ENCODE measurements around the gene EHD2. TPM values are rescaled to one million over a fixed set of nuclear protein-coding genes. Genes with fewer than 3 reads are reported as not detected.

EHD2 gene, protein sequence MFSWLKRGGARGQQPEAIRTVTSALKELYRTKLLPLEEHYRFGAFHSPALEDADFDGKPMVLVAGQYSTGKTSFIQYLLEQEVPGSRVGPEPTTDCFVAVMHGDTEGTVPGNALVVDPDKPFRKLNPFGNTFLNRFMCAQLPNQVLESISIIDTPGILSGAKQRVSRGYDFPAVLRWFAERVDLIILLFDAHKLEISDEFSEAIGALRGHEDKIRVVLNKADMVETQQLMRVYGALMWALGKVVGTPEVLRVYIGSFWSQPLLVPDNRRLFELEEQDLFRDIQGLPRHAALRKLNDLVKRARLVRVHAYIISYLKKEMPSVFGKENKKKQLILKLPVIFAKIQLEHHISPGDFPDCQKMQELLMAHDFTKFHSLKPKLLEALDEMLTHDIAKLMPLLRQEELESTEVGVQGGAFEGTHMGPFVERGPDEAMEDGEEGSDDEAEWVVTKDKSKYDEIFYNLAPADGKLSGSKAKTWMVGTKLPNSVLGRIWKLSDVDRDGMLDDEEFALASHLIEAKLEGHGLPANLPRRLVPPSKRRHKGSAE
- total RNA-seq, result 124 and 147 TPM in 2 replicates

DNA sequence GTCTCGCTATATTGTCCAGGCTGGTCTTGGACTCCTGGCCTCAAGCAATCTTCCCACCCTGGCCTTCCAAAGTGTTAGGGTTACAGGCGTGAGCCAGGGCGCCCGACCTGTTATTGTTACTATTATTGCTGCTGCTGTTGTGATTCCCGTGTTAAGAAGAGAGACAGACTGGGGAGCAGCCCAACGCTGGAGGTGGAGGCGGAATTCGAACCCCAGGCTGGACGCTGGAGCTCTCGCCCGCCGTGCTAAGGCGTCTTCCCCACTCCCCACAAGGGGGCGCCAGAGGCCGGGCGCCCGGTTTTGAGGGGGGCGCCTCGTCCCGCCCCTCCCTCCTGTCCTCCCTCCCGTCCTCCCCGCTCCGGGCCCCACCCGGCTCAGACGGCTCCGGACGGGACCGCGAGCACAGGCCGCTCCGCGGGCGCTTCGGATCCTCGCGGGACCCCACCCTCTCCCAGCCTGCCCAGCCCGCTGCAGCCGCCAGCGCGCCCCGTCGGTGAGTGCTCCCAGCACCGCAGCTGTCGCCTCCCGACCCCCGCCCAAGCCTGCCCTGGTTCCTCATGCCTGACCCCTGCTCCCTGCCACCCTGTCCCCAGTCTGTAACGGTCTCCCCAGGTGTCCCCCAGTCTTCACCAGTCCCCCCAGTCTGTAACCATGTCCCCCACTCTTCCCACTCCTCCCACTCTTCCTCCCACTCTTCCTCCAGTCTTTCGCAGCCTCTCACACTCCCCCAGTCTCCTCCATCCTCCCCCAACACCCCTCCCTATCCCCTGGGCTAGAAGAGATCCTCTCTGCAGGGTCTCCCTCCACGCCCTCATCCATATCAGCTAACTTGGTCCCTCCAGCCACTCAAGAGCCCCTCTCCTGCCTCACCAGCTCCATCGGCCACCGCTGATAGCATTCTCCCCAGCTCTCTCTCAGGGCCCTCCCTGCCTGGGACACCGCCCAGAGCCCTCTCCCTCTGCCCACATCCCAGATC lies at the start of gene EHD2:
EHD2 (plus strand) TSS at position 377 of the 976 bp plus-strand sequence. CDS start 3,191 bp downstream, outside the sequence.

DNA sequence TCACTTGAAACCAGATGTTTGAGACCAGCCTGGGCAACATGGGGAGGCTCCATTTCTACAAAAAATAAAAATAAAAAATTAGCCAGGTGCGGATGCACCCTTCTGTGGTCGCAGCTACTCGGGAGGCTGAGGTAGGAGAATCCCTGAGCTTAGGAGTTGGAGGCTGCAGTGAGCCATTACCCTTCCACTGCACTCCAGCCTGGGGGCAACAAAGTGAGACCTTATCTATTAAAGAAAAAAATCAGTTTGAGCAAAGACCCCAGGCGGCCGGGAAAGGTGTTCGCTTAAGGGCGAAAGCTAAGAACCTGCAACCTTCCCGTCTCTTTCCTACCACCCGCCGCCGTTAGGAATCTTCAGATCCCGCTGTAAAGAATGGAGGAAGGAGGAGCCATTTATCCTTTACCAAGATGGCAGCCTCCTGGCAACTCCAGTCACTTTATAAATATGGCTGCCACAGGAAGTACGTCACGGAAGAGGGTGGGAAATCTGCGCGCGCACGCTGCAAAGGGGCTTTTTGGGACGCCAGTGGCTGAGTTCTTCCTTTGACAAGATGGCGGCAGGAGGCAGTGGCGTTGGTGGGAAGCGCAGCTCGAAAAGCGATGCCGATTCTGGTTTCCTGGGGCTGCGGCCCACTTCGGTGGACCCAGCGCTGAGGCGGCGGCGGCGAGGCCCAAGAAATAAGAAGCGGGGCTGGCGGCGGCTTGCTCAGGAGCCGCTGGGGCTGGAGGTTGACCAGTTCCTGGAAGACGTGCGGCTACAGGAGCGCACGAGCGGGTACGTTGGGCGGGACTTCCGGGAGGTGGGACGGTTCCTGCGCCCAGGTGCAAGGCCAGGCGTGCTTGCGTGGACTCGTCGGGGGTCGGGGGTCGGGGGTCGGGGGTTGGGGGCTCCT lies 32.0 kb downstream of the EHD2 start, which contains the start of gene NOP53:
NOP53 (plus strand) TSS at position 537 of the 892 bp plus-strand sequence; CDS start at position 551, 14 bp downstream.

DNA sequence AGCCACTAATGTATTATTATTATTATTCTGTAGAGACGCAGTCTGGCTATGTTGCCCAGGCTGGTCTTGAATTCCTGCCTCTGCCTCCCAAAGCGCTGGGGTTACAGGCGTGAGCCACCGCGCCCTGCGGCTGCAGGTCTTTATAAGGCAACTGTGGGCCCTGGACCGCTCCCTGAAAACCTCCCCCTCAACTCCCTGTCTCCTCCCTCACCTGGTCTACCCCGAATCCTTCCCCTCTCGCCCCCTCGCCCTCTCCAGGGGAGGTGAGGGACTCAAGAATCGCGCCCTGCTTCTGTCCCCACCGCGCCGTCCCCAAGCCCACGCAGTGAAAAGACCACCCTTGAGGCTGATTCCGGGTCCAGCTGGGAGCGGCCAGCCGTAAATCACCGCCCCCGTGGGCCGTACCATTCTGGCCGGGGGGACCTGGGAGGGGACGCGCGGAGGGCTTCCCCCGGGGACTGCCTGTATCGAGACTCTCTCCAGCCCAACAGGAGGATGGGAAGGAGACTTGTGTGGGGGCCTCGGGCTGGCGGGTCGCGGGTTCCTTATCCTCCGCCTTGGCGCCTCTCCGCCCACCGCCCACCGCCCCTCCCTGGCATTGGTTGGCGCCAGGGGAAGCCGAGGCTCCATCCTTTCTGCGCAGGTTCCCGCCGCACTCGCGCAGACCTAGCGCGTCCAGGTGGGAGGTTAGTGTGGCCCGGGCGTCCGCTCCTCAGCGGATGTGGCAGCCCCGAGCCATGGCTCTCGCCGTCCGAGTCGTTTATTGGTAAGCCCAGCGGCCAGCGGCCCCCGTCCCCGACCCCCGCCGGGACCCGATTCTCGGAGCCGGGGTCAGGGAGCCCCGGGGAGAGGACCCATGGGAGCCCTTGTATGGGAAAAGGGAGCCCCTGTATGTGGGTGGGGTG lies 65.1 kb downstream of the EHD2 start, which contains the start of gene SELENOW:
SELENOW (plus strand) TSS at position 655 of the 905 bp plus-strand sequence; CDS start at position 738, 83 bp downstream.

Small RNAs within 50 kb of the gene (small RNA-seq; reads per million reads assigned to genes)
- gene SNORD23, result not detected

Other genes starting within 250 kb of the EHD2 start
- not detected in 2 replicates for gene SLC8A2, start 241.5 kb upstream of the EHD2 start, total RNA-seq
- 3.3 and 3.7 TPM in 2 replicates for gene KPTN, start 229.2 kb upstream of the EHD2 start, total RNA-seq
- gene NAPA, start 198.4 kb upstream of the EHD2 start, total RNA-seq, result 70.5 and 81.1 TPM in 2 replicates
- 0.11 and 0.13 TPM in 2 replicates for gene ZNF541, start 140.3 kb upstream of the EHD2 start, total RNA-seq
- gene BICRA, start 104.3 kb upstream of the EHD2 start, total RNA-seq, result 4.4 and 4.8 TPM in 2 replicates
- 90.3 and 109 TPM in 2 replicates for gene NOP53, start 32.1 kb downstream of the EHD2 start, total RNA-seq
- gene SELENOW, start 65.3 kb downstream of the EHD2 start, total RNA-seq, result 143 and 166 TPM in 2 replicates
- gene TPRX1, start 91.1 kb downstream of the EHD2 start, total RNA-seq, result not detected in 2 replicates
- not detected in 2 replicates for gene CRX, start 108.5 kb downstream of the EHD2 start, total RNA-seq
- not detected in 2 replicates for gene TPRX2, start 145.8 kb downstream of the EHD2 start, total RNA-seq
- not detected in 2 replicates for gene SULT2A1, start 172.9 kb downstream of the EHD2 start, total RNA-seq

All from articular chondrocyte of knee joint (primary cell).